ENCODE measurements around the gene TP73.

TP73 gene

GRCh38 chr1:3653286-3653618 is 936 bp downstream of the TP73 start (continued):
- TF ChIP-seq RARB (CRISPR knock-in tag; IDR thresholded peaks at IDR 0.05) = no peak
- no peak for TF ChIP-seq CSRNP3 (CRISPR knock-in tag; IDR thresholded peaks at IDR 0.05)
- TF ChIP-seq ARNTL (CRISPR knock-in tag; IDR thresholded peaks at IDR 0.05; ENCODE audit: borderline replicate concordance, low read depth) = no peak

- no peak for ATAC-seq
- no peak for TF ChIP-seq CSDC2 (CRISPR knock-in tag; IDR thresholded peaks at IDR 0.05)
- no peak for TF ChIP-seq TOX (CRISPR knock-in tag; IDR thresholded peaks at IDR 0.05; ENCODE audit: borderline replicate concordance)
- no peak for TF ChIP-seq ESRRG (CRISPR knock-in tag; IDR thresholded peaks at IDR 0.05)
- no peak for TF ChIP-seq GLIS3 (CRISPR knock-in tag; IDR thresholded peaks at IDR 0.05)
- TF ChIP-seq ZC3H10 (CRISPR knock-in tag; IDR thresholded peaks at IDR 0.05) = no peak
- no peak for TF ChIP-seq POU6F1 (CRISPR knock-in tag; IDR thresholded peaks at IDR 0.05; ENCODE audit: borderline replicate concordance, low read depth)
- TF ChIP-seq SNAI2 (CRISPR knock-in tag; IDR thresholded peaks at IDR 0.05) = no peak
- no peak for TF ChIP-seq CREB5 (CRISPR knock-in tag; IDR thresholded peaks at IDR 0.05; ENCODE audit: low read depth)
- TF ChIP-seq ZNF70 (CRISPR knock-in tag; IDR thresholded peaks at IDR 0.05) = no peak
- TF ChIP-seq PPARA (CRISPR knock-in tag; IDR thresholded peaks at IDR 0.05; ENCODE audit: borderline replicate concordance) = no peak
Observed at GRCh38 chr1:3654549-3655281, 2.4 kb downstream of the TP73 start.

- TF ChIP-seq ARNTL (CRISPR knock-in tag; IDR thresholded peaks at IDR 0.05; ENCODE audit: borderline replicate concordance, low read depth) = no peak
- TF ChIP-seq PATZ1 (CRISPR knock-in tag; IDR thresholded peaks at IDR 0.05; ENCODE audit: borderline replicate concordance) = no peak
- ATAC-seq = no peak
Observed at GRCh38 chr1:3656450-3657095, 4.3 kb downstream of the TP73 start.

GRCh38 chr1:3657096-3657475 is 4.8 kb downstream of the TP73 start:
- no peak for ATAC-seq
- TF ChIP-seq PPARA (CRISPR knock-in tag; IDR thresholded peaks at IDR 0.05; ENCODE audit: borderline replicate concordance) (no peak), ZNF565 (CRISPR knock-in tag; conservative IDR thresholded peaks at IDR 0.05; ENCODE audit: low read depth) (no peak), CREB5 (CRISPR knock-in tag; IDR thresholded peaks at IDR 0.05; ENCODE audit: low read depth) (no peak), CSRNP3 (CRISPR knock-in tag; IDR thresholded peaks at IDR 0.05) (no peak), SNAI2 (CRISPR knock-in tag; IDR thresholded peaks at IDR 0.05) (no peak), OSR1 (CRISPR knock-in tag; IDR thresholded peaks at IDR 0.05) (no peak), ZNF70 (CRISPR knock-in tag; IDR thresholded peaks at IDR 0.05) (no peak), PATZ1 (CRISPR knock-in tag; IDR thresholded peaks at IDR 0.05; ENCODE audit: borderline replicate concordance) (no peak), ZFP3 (CRISPR knock-in tag; IDR thresholded peaks at IDR 0.05) (no peak), BACH2 (CRISPR knock-in tag; IDR thresholded peaks at IDR 0.05; ENCODE audit: borderline replicate concordance) (no peak), TOX (CRISPR knock-in tag; IDR thresholded peaks at IDR 0.05; ENCODE audit: borderline replicate concordance) (no peak), RARB (CRISPR knock-in tag; IDR thresholded peaks at IDR 0.05) (no peak), ESRRG (CRISPR knock-in tag; IDR thresholded peaks at IDR 0.05) (no peak), ZNF8 (CRISPR knock-in tag; IDR thresholded peaks at IDR 0.05) (no peak), CSDC2 (CRISPR knock-in tag; IDR thresholded peaks at IDR 0.05) (no peak)

All from SK-N-SH treated with all-trans-retinoic acid at 6 μM for 48 hours (cell line).